GM19467 (cell line): Measurements from ENCODE around the gene EPHB6.

Experiments used
- ATAC-seq: cut with Tn5 transposase; IDR thresholded peaks from one replicate; pipeline ENCODE4 v1.9.1; 2021; ENCODE audit warnings: mild to moderate bottlenecking, moderate library complexity; ENCODE audit not compliant: unreplicated experiment

Gene EPHB6

GRCh38 chr7:142876236-142876960, 21.5 kb downstream of the EPHB6 start:
- no peak for ATAC-seq

DNA sequence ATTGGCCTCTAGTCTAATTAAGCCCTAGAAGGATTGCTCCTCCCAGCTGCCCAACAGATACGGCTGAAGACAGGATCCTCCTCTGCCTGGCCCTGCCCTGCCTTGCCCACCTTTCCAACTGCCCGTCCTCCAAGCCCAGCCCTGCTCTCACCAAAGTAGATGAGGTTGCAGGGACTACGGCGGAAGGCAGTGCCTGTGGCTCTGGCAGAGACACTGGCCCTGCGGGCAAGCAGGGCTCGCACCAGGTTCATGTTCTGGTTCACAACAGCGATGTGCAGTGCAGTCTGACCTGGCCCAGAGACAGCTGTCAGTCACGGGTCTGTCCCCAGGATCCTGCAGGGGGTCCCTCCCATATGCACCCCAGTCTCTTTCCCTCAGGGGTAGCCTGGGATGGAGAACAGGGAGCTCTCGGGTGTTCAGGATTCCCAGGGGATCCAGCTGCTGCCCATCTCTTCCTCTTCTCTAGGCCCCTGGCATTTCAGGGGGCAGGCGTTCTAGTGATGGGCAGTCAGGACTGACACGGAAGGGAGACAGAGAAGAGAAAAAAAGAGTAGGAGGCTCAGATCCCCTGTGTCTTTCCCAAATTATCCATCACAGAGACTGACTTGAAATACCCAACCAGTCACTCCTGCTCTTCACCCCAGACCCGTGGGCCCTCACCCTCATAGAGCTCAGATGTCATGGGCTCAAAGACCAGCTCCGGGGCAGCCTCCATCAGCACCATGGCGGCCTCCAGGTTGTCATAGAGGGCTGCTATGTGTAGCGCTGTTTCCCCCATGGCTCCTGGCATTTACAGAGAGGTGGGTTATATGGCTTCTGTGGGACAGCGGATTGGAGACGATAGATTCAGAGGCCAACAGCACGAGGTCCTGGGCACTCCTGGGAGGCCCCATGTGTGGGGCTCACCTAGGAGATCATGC, 22.4 kb downstream of the EPHB6 start:
- ATAC-seq: no peak

DNA sequence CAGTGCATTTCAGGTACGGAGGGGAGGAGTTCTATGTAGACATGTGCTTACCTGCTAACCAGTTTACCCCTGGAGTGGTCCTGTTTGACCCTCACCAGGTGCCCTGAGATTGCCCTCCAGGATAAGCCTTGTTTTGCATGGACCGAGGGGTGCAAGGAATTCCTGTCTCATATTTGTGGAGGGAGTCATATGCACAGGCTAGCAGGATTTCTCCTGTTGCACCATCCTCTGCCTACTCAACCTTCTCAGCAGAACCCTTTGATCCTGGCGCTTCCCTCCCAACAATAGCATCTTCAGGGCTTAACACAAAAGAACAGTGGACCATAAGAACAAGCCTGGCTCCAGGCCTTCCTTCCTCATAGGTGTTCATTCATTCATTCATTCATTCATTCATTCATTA, 23.4 kb downstream of the EPHB6 start:
- no peak for ATAC-seq

DNA sequence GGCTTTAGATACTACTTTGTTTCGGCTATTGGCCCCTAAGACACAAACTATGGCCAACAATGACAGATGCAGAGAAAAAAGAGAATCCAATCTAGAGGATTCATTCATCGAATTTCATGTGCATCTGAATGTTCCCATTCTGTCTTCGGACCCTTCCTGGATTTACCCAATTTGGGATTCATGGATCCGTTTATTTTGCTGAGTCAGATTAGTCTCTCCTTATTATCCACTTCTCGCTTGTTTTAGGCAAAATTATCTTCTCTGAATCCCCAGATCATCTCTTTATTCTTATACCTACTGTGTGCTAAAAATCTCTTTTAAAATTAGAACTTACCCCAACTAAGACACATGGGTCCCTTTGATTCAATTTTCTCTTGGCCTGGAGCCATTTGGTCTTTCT, 24.2 kb downstream of the EPHB6 start:
- no peak for ATAC-seq

DNA sequence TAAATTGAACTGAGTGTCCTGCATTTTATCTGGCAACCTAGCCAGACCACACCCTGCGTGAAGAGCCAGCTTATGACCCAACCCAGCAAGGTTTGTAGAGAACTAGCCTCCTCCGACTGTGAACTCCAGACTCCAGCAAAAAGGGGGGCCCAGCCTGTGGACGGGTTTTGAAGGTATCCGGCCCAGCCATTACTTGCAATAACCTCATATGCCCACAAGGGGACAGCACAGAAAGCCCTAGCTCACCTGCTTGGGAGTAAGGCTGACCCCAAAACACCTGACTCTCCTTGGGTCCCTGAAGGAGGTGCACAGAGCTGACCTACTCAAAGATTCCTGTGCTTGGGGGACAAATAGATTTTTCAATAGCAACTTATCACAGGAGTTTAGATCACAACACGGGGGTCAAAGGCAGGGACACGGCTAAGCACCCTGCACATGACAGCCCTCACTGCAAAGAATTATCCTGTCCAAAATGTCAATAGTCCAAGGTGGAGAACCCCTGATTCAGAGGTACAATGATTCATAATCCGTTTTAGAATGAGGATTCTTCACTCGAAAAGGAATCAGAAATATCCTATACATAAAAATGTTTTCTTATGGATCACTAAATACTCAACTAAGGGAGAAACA, 26.1 kb downstream of the EPHB6 start:
- no peak for ATAC-seq

- ATAC-seq: no peak
Observed at GRCh38 chr7:142881586-142882337, 26.9 kb downstream of the EPHB6 start.

DNA sequence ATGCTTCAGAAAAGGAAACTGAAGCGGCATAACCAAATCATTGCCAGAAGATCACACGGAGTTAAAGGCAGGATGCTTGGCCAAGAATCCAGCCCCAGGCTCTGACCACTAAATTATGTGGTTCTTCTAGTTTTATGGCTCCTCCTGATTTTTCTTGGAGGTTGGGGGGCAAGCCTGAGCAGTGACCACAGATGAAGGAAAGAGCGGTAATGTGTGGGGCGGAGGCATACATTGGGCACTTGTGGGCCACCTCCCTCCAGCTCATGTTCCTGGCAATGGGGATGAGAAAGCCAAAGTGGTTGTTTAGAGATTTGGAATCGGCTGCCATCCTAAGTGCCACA, 27.4 kb downstream of the EPHB6 start:
- no peak for ATAC-seq

GRCh38 chr7:142883145-142883544, 28.3 kb downstream of the EPHB6 start:
- no peak for ATAC-seq

DNA sequence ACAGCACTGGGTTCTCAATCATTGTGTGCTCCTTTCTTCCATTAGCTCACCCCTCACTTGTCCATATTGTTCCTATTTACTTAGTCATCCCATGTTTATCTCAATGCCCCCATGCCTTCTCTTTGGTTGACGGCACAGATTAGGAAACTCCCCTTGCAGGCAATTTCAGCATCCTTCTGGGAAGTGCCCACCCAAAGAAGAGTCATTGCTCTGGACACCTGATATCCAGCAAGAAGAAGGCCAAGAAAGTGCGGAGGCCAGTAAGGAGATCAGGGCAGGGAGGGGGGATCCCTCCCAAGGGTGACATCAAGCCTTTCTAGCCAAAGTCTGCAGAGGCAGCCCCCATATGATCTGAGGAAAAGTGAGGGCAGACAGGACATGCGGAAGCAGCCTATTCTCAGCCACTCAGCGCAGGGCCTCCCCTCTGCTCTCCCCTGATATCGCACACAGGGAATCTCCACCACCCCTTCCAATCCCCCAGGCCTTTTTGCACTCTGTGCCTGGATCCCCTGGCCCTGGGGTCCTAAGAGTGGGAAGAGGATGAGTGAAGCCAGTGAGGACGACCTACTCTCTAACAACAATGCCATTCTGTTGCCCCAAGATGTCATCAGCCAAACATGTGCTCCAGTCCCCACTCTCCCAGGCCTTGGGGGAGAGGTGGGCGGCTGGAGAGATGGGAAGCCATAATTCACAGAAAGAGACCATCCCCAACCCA, 28.9 kb downstream of the EPHB6 start:
- ATAC-seq: no peak

- no peak for ATAC-seq
Observed at GRCh38 chr7:142884286-142884640, 29.4 kb downstream of the EPHB6 start.

- ATAC-seq: no peak
Observed at GRCh38 chr7:142885311-142886230, 30.7 kb downstream of the EPHB6 start, which contains the start of gene TRPV6. TSS of gene TRPV6 (minus strand) at chr7:142885745.

DNA sequence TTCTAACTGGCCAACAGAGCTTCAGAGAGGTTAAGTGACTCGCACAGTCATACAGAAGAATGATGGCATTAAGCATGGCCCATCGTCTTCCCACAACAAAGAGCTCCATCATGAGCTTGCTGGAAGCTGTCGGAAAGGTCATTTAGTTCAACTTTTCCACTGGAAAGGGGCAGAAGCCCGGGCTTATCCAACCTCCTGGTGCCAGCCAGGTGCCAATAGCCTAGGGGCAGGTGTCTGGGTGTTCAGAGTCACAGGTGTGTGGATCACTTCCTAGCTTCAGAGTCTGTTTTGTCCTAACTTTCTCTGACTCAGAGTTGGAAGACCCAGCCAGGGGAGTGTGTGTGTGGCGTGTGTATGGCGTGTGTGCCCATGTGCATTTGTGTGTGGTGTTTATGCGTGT, 32.0 kb downstream of the EPHB6 start:
- ATAC-seq: no peak

- no peak for ATAC-seq
Observed at GRCh38 chr7:142887282-142888015, 32.6 kb downstream of the EPHB6 start.

DNA sequence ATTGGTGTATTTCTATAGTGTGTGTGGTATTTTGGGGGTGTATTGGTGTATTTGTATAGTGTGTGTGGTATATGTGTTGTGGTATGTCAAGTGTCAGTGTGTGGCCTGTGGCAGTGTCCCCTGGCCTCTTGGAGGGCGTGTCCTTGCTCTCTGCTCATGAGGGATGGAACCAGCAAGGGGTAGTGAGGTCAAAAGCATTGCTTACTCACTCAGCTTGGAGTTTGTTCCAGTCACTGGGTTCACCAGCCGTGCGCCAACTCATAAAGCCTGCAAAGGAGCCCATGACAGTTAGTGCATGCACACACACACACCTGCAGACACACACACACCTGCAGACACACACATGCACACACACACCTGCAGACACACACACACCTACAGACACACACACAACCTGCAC, 34.9 kb downstream of the EPHB6 start:
- ATAC-seq: no peak

- no peak for ATAC-seq
Observed at GRCh38 chr7:142890874-142891485, 36.1 kb downstream of the EPHB6 start.

- no peak for ATAC-seq
Observed at GRCh38 chr7:142891490-142892082, 36.7 kb downstream of the EPHB6 start.

GRCh38 chr7:142892951-142893350, 38.1 kb downstream of the EPHB6 start:
- no peak for ATAC-seq
